HL-60 (cell line): ENCODE results near the gene BANF1.

Source experiments
- CTCF ChIP-seq: IDR thresholded peaks from one replicate; pipeline ENCODE4 v1.5.1; 2011; ENCODE audit warnings: low read length, control low read depth, inconsistent platforms; ENCODE audit not compliant: insufficient read depth
- POLR2AphosphoS5 ChIP-seq: IDR thresholded peaks from 2 replicates; pipeline ENCODE4 v1.6.1; 2012; ENCODE audit warnings: low read depth
- REST ChIP-seq: IDR thresholded peaks from 2 replicates; pipeline ENCODE4 v1.6.1; 2012; ENCODE audit warnings: low read depth; ENCODE audit not compliant: insufficient replicate concordance

- TF ChIP-seq CTCF (no peak), REST (no peak), POLR2AphosphoS5 (no peak)
Observed at GRCh38 chr11:66032957-66033735, 30.8 kb downstream of the BANF1 start.
